EH (cell line): Measurements from ENCODE around the gene ARL14EP.
A peak's percentile ranks its signal among the peaks of the same experiment; 100 is the strongest.

Experiments used
- DNase-seq: peaks from one replicate; pipeline ENCODE4 v3.0.0-alpha.2; 2015; ENCODE audit warnings: low read depth

The ARL14EP gene

GRCh38 chr11:30322826-30323710, at the start of gene ARL14EP:
ARL14EP (plus strand) TSS chr11:30323104; CDS start chr11:30330949, 7,845 bp downstream.
- peak; percentile 96 for DNase-seq

GRCh38 chr11:30277176-30277575, 45.7 kb upstream of the ARL14EP start:
- no peak for DNase-seq

GRCh38 chr11:30279796-30280195, 43.1 kb upstream of the ARL14EP start:
- no peak for DNase-seq

- no peak for DNase-seq
Observed at GRCh38 chr11:30281476-30282288, 41.2 kb upstream of the ARL14EP start.

GRCh38 chr11:30282289-30282631, 40.6 kb upstream of the ARL14EP start:
- DNase-seq = no peak

GRCh38 chr11:30284836-30285235, 38.1 kb upstream of the ARL14EP start:
- no peak for DNase-seq

- DNase-seq = no peak
Observed at GRCh38 chr11:30285416-30286121, 37.3 kb upstream of the ARL14EP start.

- DNase-seq = no peak
Observed at GRCh38 chr11:30291331-30291730, 31.6 kb upstream of the ARL14EP start.

GRCh38 chr11:30292545-30292944, 30.4 kb upstream of the ARL14EP start:
- no peak for DNase-seq

- no peak for DNase-seq
Observed at GRCh38 chr11:30295178-30295885, 27.6 kb upstream of the ARL14EP start.

- no peak for DNase-seq
Observed at GRCh38 chr11:30304620-30305019, 18.3 kb upstream of the ARL14EP start.

GRCh38 chr11:30310623-30311022, 12.3 kb upstream of the ARL14EP start:
- DNase-seq = no peak

GRCh38 chr11:30311189-30311588, 11.7 kb upstream of the ARL14EP start:
- DNase-seq = no peak

- no peak for DNase-seq
Observed at GRCh38 chr11:30312243-30312642, 10.7 kb upstream of the ARL14EP start.

- DNase-seq = no peak
Observed at GRCh38 chr11:30313580-30313979, 9.3 kb upstream of the ARL14EP start.

- DNase-seq = no peak
Observed at GRCh38 chr11:30314625-30315024, 8.3 kb upstream of the ARL14EP start.

GRCh38 chr11:30316237-30316636, 6.7 kb upstream of the ARL14EP start:
- DNase-seq = peak; percentile 15

GRCh38 chr11:30317030-30317429, 5.9 kb upstream of the ARL14EP start:
- peak; percentile 4 for DNase-seq

- DNase-seq = no peak
Observed at GRCh38 chr11:30321321-30321720, 1.6 kb upstream of the ARL14EP start.

- DNase-seq = no peak
Observed at GRCh38 chr11:30322191-30322590, 713 bp upstream of the ARL14EP start.

- DNase-seq = peak; percentile 9
Observed at GRCh38 chr11:30326114-30326778, 3.3 kb downstream of the ARL14EP start.
